Adrenal gland (tissue), 5 donors: ENCODE data around the gene OSMR.
"Not testable (repeated sequence)": the region's sequence is repeated elsewhere in the genome, so short reads cannot be mapped to it uniquely, and the experiment has no call there.

Experiments used
- CTCF ChIP-seq, 6 experiments: fragments of 450-650 bp in 4 of 6; fragments of 200-600 bp in 2 of 6; sonication (generic) in 1 of 6; IDR thresholded peaks; 1 replicate in 5 of 6; 2 replicates in 1 of 6; pipeline versions ENCODE4 v1.5.1 to v1.8.0; 2016 to 2021; ENCODE audit warnings: antibody characterized with exemption in 6 of 6, mild to moderate bottlenecking in 2 of 6, moderate library complexity in 1 of 6
- POLR2A ChIP-seq, 2 donors: fragments of 450-650 bp; IDR thresholded peaks; one replicate each; pipeline ENCODE4 v1.6.1; 2017; ENCODE audit warnings: antibody characterized with exemption in 2 of 2, mild to moderate bottlenecking in 2 of 2, moderate library complexity in 1 of 2
- donor health status: DM: no; HTN: no; CAD: no.

GRCh38 chr5:38851640-38852039 is 5.8 kb downstream of the OSMR start:
- not testable (repeated sequence) for TF ChIP-seq CTCF, POLR2A (IDR thresholded peaks at IDR 0.05)
